GM21528 (cell line): ENCODE data around the gene EGFL7.

Experiments
- ATAC-seq: cut with Tn5 transposase; IDR thresholded peaks from one replicate; pipeline ENCODE4 v1.9.1; 2021; ENCODE audit warnings: mild to moderate bottlenecking, moderate library complexity; ENCODE audit not compliant: unreplicated experiment, low FRiP score

The EGFL7 gene

GRCh38 chr9:136671646-136672430 is 9.1 kb downstream of the EGFL7 start:
- no peak for ATAC-seq

GRCh38 chr9:136672431-136673087 is 9.8 kb downstream of the EGFL7 start:
- ATAC-seq: no peak

GRCh38 chr9:136673088-136673974 is 10.6 kb downstream of the EGFL7 start:
- ATAC-seq: no peak

GRCh38 chr9:136673975-136674785 is 11.5 kb downstream of the EGFL7 start:
- no peak for ATAC-seq

- no peak for ATAC-seq
Measured at GRCh38 chr9:136674786-136675349, 12.2 kb downstream of the EGFL7 start.

- ATAC-seq: no peak
Measured at GRCh38 chr9:136675477-136676296, 13.0 kb downstream of the EGFL7 start.

GRCh38 chr9:136676297-136676794 is 13.6 kb downstream of the EGFL7 start:
- ATAC-seq: no peak

GRCh38 chr9:136676920-136677686 is 14.4 kb downstream of the EGFL7 start:
- no peak for ATAC-seq

GRCh38 chr9:136678034-136678433 is 15.3 kb downstream of the EGFL7 start:
- no peak for ATAC-seq

GRCh38 chr9:136678624-136679023 is 15.9 kb downstream of the EGFL7 start:
- ATAC-seq: no peak

- ATAC-seq: no peak
Measured at GRCh38 chr9:136679431-136679941, 16.8 kb downstream of the EGFL7 start.

GRCh38 chr9:136681029-136681428 is 18.3 kb downstream of the EGFL7 start:
- ATAC-seq: no peak

- no peak for ATAC-seq
Measured at GRCh38 chr9:136681945-136682699, 19.4 kb downstream of the EGFL7 start.

GRCh38 chr9:136682710-136683109 is 20.0 kb downstream of the EGFL7 start:
- no peak for ATAC-seq

- no peak for ATAC-seq
Measured at GRCh38 chr9:136683173-136683745, 20.5 kb downstream of the EGFL7 start.

GRCh38 chr9:136683755-136684154 is 21.0 kb downstream of the EGFL7 start:
- no peak for ATAC-seq

GRCh38 chr9:136684339-136684738 is 21.6 kb downstream of the EGFL7 start:
- no peak for ATAC-seq
